Measurements from ENCODE around the gene STOML1.

The STOML1 gene

DNA sequence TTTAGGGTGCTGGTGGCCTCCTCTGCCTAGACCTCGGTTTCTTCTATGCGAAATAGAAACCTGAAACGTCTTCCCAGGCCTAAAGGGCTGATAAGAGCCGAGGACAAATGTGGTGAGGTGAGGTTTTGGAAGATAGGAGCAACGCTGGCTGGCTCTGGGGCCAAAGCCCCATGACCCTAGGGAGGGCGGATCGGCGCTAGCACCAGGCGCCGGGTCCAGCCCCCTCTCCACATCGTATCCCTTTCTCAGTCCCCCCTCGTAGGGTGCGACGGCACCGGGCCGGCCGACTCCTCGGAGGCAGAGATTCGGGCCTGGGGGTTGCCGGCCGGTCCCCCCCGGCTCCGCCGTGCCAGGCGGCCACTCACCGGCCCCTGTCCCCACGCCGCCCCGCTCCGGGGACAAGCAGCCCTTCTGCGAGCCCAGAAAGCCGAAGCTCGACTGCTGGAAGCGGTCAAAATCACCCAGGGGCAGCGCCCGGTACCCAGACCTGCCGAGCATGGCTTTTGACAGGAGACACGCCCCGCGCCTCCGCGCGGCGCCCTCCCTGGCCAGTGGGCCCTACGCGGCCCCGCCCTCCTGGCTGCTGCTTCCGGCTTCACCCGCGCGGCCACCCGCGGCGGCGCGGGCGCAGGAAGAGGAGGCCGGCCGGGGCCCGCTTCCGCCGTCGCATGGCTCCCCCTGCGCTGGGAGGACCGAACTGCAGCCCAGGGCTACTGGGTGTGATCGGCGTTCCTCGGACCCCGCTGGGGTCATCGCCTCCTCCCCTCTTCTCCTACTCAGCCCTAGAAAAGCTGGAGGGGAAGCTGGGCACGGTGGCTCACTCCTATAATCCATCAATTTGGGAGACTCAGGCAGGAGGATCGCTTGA lies at the start of gene STOML1:
Gene STOML1 (minus strand): TSS at position 570 of the 868 bp plus-strand sequence. CDS start 72 bp downstream, at position 498.
- peak; percentile 94 to 96 for DNase-seq

GRCh38 chr15:74041311-74041756 lies 49.2 kb upstream of the STOML1 start:
- DNase-seq: no peak

DNA sequence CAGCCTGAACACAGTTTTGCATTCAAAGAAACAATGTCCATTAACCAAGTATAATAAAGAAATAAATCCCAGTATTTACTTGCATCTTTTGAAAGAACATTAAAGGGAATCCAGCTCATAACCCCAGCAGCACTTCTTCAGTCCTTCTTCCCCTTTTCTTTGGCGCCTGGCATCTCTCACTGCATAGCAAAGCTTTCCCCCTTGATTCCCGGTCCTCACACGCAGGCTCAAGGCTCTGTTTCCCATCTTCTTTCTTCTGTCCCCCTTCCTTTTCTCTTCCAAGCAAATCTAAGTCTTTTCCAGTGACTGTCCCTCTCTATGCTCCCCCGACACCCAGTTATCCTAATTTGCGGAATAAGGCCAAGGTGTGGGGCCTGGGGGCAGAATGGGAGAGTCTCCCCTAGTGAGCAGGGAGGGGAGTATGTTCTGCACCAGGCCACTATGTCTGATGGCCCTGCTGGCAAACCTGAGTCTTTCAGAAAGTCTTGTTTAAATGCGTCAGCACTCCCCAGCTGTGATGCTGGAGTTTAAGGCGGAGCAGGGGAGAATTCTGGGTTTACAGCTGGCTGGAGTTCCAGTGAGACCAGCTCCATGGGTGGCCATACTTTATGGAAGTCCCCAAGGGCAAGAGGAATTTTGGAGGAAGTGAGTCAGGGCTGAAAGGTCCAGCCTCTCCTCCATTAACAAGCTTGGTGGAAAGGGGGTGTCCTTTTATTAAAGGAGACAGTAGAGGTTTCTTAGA lies 48.2 kb upstream of the STOML1 start:
- no peak for DNase-seq

DNA sequence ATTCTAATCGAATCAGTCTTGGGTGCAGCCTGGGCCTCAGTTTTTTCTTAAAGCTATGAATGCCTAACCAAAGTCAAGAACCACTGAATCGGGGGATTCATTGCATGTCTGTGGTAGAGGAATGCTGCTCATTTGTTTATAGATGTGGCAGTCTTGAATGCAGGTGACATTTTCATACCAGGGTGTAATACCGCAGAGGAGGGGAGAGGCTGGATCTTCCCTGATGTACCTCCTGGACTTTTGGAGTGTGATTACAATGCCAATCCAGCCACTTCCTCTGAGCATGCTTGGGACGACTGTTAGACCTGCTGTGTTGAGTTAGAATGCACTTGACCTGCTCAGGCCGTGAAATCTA lies 47.5 kb upstream of the STOML1 start:
- DNase-seq: no peak

GRCh38 chr15:74038707-74039655 lies 46.9 kb upstream of the STOML1 start:
- no peak for DNase-seq

GRCh38 chr15:74037171-74038117 lies 45.3 kb upstream of the STOML1 start:
- no peak for DNase-seq

- DNase-seq: no peak
Measured at GRCh38 chr15:74036271-74037170, 44.4 kb upstream of the STOML1 start.

DNA sequence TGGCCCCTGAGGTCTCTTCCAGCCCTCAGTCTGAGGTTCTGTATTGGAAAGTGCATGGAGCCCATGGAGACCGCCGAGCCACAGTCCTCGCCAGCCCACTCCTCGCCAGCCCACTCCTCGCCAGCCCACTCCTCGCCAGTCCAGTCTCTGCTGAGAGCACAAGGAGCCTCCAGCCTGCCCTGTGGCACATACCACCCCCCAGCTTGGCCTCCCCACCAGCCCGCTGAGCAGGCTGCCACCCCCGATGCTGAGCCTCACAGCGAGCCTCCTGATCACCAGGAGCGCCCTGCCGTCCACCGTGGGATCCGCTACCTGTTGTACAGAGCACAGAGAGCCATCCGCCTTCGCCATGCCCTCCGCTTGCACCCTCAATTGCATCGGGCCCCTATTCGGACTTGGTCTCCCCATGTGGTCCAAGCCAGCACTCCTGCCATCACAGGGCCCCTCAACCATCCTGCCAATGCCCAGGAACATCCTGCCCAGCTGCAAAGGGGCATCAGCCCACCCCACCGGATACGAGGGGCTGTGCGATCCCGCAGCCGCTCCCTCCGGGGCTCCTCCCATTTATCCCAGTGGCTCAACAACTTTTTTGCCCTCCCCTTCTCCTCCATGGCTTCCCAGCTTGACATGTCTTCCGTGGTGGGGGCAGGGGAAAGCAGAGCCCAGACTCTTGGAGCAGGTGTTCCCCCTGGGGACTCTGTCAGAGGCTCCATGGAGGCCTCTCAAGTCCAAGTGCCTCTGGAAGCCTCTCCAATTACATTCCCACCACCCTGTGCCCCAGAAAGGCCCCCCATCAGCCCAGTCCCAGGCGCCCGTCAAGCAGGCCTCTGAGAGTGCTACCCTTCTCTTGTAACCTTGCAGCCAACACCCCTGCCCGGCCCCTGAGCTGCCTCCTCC lies 43.3 kb upstream of the STOML1 start:
- DNase-seq: no peak

DNA sequence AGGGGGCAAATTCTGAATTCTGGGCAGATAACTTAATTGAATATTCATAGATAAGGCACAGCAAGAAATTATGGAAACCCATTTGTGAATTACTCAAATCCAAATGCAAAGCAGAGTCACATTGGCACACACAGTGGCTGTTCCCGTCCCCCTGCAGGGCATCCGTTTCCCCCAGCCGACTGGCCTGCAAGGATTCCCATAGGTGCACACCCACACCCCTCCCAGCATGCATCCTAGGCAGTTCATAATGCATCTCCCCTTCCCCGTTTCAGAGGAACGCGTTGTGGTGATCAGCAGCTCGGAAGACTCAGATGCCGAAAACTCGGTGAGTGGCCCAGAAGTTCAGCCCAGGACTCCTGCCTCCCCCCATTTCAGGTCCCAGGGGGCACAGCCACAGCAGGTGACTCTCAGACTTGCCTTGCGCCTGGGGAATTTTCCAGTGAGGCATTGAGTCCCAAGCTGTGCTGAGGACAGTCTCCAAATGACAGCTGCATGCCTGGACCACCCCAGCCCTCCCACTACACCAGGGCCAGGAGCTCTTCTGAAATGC lies 42.2 kb upstream of the STOML1 start:
- DNase-seq: no peak

GRCh38 chr15:74032606-74033561 lies 40.8 kb upstream of the STOML1 start:
- DNase-seq: no peak

GRCh38 chr15:74032046-74032445 lies 40.0 kb upstream of the STOML1 start:
- DNase-seq: no peak

DNA sequence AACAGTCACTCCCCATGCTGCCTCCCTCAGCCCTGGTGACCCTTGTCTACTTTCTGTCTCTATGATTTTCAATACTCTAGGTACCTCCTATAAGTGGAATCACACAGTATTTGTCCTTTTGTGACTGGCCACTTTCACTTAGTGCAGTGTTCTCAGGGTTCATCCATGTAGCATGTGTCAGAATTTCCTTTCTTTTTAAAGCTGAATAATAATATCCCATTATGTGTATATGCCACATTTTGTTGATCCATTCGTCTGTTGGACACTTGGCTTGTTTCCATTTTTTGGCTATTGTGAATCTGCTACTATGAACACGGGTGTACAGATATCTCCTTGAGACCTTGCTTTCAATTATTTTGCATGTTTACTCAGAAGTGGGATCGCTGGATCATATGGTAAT lies 36.6 kb upstream of the STOML1 start:
- no peak for DNase-seq

GRCh38 chr15:74027688-74028087 lies 35.6 kb upstream of the STOML1 start:
- DNase-seq: no peak

DNA sequence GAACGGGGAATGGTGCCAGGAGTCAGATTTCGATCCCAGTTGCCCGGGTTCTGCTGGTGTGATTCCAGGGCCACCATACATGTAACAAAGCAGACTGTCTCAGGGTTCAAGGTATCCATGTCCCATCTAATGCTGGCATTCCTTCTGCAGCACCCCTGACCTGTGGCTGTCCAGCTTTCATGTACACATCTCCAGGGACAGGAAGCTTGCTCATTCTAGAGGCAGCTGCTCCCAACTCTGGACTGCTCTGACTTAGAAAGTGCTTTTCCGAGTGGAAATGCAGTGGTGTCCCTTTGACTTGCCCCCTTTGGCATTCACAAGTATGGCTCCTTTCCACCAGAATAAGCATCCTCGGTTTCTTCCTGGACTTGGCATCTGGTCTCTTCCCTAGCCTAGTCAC lies 33.3 kb upstream of the STOML1 start:
- no peak for DNase-seq

GRCh38 chr15:74024687-74025086 lies 32.6 kb upstream of the STOML1 start:
- DNase-seq: no peak

- no peak for DNase-seq
Measured at GRCh38 chr15:74022706-74023470, 30.8 kb upstream of the STOML1 start.

DNA sequence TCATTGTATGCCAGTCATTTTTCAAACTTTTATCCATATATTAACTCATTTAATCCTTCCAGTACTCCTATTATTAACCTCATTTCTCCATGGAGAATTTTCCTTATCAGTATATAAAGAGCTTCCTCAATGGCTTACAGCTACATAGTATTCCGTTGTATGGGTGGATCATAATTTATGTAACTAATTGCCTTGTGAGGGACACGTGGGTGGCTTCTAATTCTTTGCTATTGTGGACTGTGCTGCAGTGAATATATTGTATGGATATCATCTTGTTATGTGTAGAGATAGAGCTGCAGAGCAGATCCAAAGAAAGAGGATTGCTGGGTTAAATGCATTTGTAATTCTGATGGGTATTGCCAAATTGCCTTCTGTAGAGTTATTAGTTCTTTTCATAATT lies 27.6 kb upstream of the STOML1 start:
- no peak for DNase-seq

Measured in CD4-positive, alpha-beta T cell treated with Interleukin-1 beta for 1 hour (primary cell).